Endodermal cell (in vitro differentiated cells): Measurements from ENCODE around the gene PHYKPL. TPM values are rescaled to one million over a fixed set of nuclear protein-coding genes. Genes with fewer than 3 reads are reported as not detected.

Experiments
- DNase-seq: peaks from one replicate; pipeline ENCODE4 v3.0.0-alpha.2; 2017
- H3K27ac ChIP-seq: 2 replicates; pipeline ENCODE4 v1.5.1; 2013; ENCODE audit warnings: mild to moderate bottlenecking, low read depth, low read length, moderate library complexity
- H3K27me3 ChIP-seq: 2 replicates; pipeline ENCODE4 v1.6.1; 2013; ENCODE audit warnings: mild to moderate bottlenecking, low read length, moderate library complexity; ENCODE audit not compliant: insufficient read depth, control insufficient read depth, poor library complexity, severe bottlenecking
- H3K36me3 ChIP-seq: 2 replicates; pipeline ENCODE4 v1.7.0; 2013; ENCODE audit warnings: mild to moderate bottlenecking, low read length, moderate library complexity; ENCODE audit not compliant: control insufficient read depth, insufficient read depth
- H3K4me1 ChIP-seq: one replicate; pipeline ENCODE4 v1.7.0; 2013; ENCODE audit warnings: low read length; ENCODE audit not compliant: control insufficient read depth, insufficient read depth
- H3K4me3 ChIP-seq: 2 replicates; pipeline ENCODE4 v1.5.1; 2013; ENCODE audit warnings: mild to moderate bottlenecking, low read length, moderate library complexity
- H3K9ac ChIP-seq: 2 replicates; pipeline ENCODE4 v1.6.1; 2013; ENCODE audit warnings: mild to moderate bottlenecking, low read length, moderate library complexity; ENCODE audit not compliant: poor library complexity, severe bottlenecking; ENCODE audit errors: extremely low read depth
- H3K9me3 ChIP-seq: 2 replicates; pipeline ENCODE4 v1.6.1; 2013; ENCODE audit warnings: mild to moderate bottlenecking, low read length, moderate library complexity; ENCODE audit not compliant: control insufficient read depth
- H3K27ac Mint-ChIP-seq: 2 replicates; pipeline ENCODE4 v1.8.0; 2020; ENCODE audit warnings: mixed read lengths
- H3K27me3 Mint-ChIP-seq: 2 replicates; pipeline ENCODE4 v1.8.0; 2021; ENCODE audit warnings: mild to moderate bottlenecking, mixed read lengths; ENCODE audit not compliant: insufficient read depth
- H3K36me3 Mint-ChIP-seq: 2 replicates; pipeline ENCODE4 v1.8.0; 2020; ENCODE audit warnings: low read depth, mixed read lengths
- H3K4me1 Mint-ChIP-seq: 2 replicates; pipeline ENCODE4 v1.8.0; 2020; ENCODE audit warnings: mixed read lengths
- H3K4me3 Mint-ChIP-seq: 2 replicates; pipeline ENCODE4 v1.8.0; 2020; ENCODE audit warnings: mild to moderate bottlenecking, moderate library complexity, mixed read lengths
- H3K9me3 Mint-ChIP-seq: 2 replicates; pipeline ENCODE4 v1.8.0; 2020; ENCODE audit warnings: mild to moderate bottlenecking, mixed read lengths
- CTCF ChIP-seq: fragments of 200-600 bp; sonication (generic); conservative IDR thresholded peaks from 2 replicates; pipeline ENCODE4 v1.5.0; 2021; ENCODE audit warnings: antibody characterized with exemption, mild to moderate bottlenecking
- WGBS, 2 experiments: methylation state at CpG; one replicate each; pipeline versions ENCODE4 v1.1.5 to v1.1.7; 2013; ENCODE audit warnings: missing lambda C conversion rate in 2 of 2, mixed read lengths in 1 of 2; ENCODE audit not compliant: insufficient coverage in 1 of 2, insufficient read length in 1 of 2; 5-methylcytosine and 5-hydroxymethylcytosine counted together
- total RNA-seq, 2 donors: library from RNA; stranded (reverse); fragmentation: NEBNext Ultra II Directional in 1 of 2; extraction: Animal tissue kit (Norgen Biotek cat#: 25700) in 1 of 2; gene quantifications; 2 replicates in 1 of 2; 3 replicates in 1 of 2; pipeline ENCODE4 v1.2.1, GENCODE V29; 2021

Gene PHYKPL
- total RNA-seq, 2 donors from 2014 or later, result 59.9 to 82.5 TPM

DNA sequence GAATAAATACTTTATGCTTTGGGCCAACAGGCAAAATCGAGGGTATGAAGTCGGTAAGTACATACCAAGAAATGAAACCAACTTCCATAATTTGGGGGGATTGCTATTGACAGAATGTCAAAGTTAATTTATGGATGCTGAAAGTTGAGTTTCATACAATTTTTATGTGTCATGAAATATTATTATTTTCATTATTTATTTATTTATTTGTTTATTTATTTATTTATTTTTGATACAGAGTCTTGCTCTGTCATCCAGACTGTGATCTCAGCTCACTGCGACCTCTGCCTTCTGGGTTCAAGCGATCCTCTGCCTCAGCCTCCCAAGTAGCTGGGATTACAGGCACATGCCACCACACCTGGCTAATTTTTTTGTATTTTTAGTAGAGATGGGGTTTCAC is 40.9 kb downstream of the PHYKPL start:
- peaks cover 16% of the 10 kb centered on the region for H3K9me3 ChIP-seq

DNA sequence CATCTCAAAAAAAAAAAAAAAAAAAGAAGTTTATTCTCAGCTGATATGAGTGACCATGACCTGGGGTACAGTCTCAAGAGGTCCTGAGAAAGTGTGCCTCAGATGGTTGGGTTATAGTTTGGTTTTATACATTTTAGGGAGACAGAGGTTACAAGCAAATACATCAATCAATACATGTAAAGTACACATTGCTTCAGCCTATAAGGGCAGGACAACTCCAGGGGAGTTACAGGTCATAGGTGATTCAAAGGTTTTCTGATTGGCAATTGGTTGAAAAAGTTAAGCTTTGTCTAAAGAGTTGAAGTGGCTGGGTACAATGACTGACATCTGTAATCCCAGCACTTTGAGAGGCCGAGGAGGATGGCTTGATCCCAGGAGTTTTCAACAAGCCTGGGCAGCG is 43.2 kb downstream of the PHYKPL start:
- no peaks in the 10 kb centered on the region for H3K4me1 Mint-ChIP-seq
- TF ChIP-seq CTCF, result no peak
- Histone ChIP-seq H3K36me3 (no peaks in the 10 kb centered on the region), H3K9ac (no peak overlapping the region), H3K4me3 (no peak overlapping the region), H3K4me1 (no peaks in the 10 kb centered on the region), H3K9me3 (peaks cover 16% of the 10 kb centered on the region), H3K27ac (no peak overlapping the region), H3K27me3 (no peaks in the 10 kb centered on the region)
- H3K27me3 Mint-ChIP-seq, result peaks cover 4% of the 10 kb centered on the region
- H3K4me3 Mint-ChIP-seq, result no peak overlapping the region
- H3K9me3 Mint-ChIP-seq, result peaks cover 19% of the 10 kb centered on the region
- peak; percentile 12 for DNase-seq
- H3K27ac Mint-ChIP-seq, result no peak overlapping the region
- 41 to 44% methylated on average over 2 of the region's 2 CpGs for WGBS, 2 experiments
- peaks cover 2% of the 10 kb centered on the region for H3K36me3 Mint-ChIP-seq

More for the DNA sequence above, 40.9 kb downstream of the PHYKPL start:
- 78 to 80% methylated on average over 1 to 4 of the region's 4 CpGs for WGBS, 2 experiments
- Mint-ChIP-seq H3K9me3 (peaks cover 19% of the 10 kb centered on the region), H3K27ac (no peak overlapping the region), H3K4me1 (peaks cover 4% of the 10 kb centered on the region), H3K27me3 (peaks cover 7% of the 10 kb centered on the region), H3K4me3 (no peak overlapping the region), H3K36me3 (peaks cover 2% of the 10 kb centered on the region)
- no peaks in the 10 kb centered on the region for H3K36me3 ChIP-seq
- H3K9ac ChIP-seq, result no peak overlapping the region
- no peak for DNase-seq
- no peak for TF ChIP-seq CTCF
- no peak overlapping the region for H3K4me3 ChIP-seq
- no peaks in the 10 kb centered on the region for H3K4me1 ChIP-seq
- no peak overlapping the region for H3K27ac ChIP-seq
- no peaks in the 10 kb centered on the region for H3K27me3 ChIP-seq

DNA sequence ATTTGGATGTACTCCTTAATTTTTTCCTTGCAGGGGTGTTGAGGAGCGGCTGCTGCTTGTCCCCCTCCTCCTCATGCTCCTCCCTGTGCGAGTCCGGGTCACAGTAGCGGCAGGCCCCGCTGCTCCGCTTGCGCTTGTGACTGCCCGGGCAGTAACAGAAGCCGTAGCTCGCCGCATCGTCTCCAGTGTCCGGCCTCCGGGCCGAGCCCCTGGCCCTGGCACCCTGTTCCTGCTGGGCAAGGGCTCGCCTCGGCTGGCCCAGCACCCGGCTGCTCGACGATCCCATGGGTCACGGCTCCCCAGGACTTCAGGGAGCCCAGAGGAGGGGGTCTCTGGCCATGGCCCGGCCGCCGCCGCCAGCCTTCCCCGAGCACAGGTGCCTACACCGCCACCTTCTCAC is 45.6 kb downstream of the PHYKPL start, which contains the start of gene GMCL2:
Gene GMCL2, minus strand, starts transcription at position 358 of the 400 bp plus-strand sequence. Its CDS starts 72 bp downstream, at position 286.
- Mint-ChIP-seq H3K27ac (no peak within 1 kb of the TSS), H3K27me3 (no peaks in the 10 kb centered on the region), H3K4me3 (no peak within 1 kb of the TSS), H3K9me3 (peaks cover 8% of the 10 kb centered on the region), H3K4me1 (peaks cover 6% of the 10 kb centered on the region), H3K36me3 (no peaks in the 10 kb centered on the region)
- H3K27ac ChIP-seq, result no peak within 1 kb of the TSS
- WGBS, 2 experiments, result 93 to 95% methylated on average over 10 to 27 of the region's 27 CpGs
- no peak for TF ChIP-seq CTCF
- no peaks in the 10 kb centered on the region for H3K4me1 ChIP-seq
- H3K4me3 ChIP-seq, result no peak within 1 kb of the TSS
- peaks cover 3% of the 10 kb centered on the region for H3K9me3 ChIP-seq
- no peaks in the 10 kb centered on the region for H3K27me3 ChIP-seq
- no peaks in the 10 kb centered on the region for H3K36me3 ChIP-seq
- DNase-seq, result no peak
- H3K9ac ChIP-seq, result no peak within 1 kb of the TSS
